Esophagus squamous epithelium (tissue), 4 donors: ENCODE data around the gene EGLN1.

Source experiments
- CTCF ChIP-seq, 6 experiments: fragments of 450-650 bp in 4 of 6; fragments of 200-600 bp in 2 of 6; sonication (generic) in 2 of 6; IDR thresholded peaks; one replicate each; pipeline ENCODE4 v1.5.1; 2016 to 2019; ENCODE audit warnings: antibody characterized with exemption in 6 of 6, mild to moderate bottlenecking in 4 of 6, moderate library complexity in 4 of 6
- POLR2A ChIP-seq, 4 donors: fragments of 450-650 bp; IDR thresholded peaks; one replicate each; pipeline ENCODE4 v1.6.1; 2017; ENCODE audit warnings: antibody characterized with exemption in 4 of 4, mild to moderate bottlenecking in 4 of 4, moderate library complexity in 3 of 4

- TF ChIP-seq CTCF (IDR thresholded peaks at IDR 0.05) = no peak
- TF ChIP-seq POLR2A (IDR thresholded peaks at IDR 0.05) = no peak
Measured at GRCh38 chr1:231463541-231463940, 41.5 kb upstream of the EGLN1 start.
